Stimulated activated naive CD4-positive, alpha-beta T cell (primary cell): ENCODE measurements around the gene ZFAND3.
A peak's percentile ranks its signal among the peaks of the same experiment; 100 is the strongest.
"Not testable (repeated sequence)": the region's sequence is repeated elsewhere in the genome, so short reads cannot be mapped to it uniquely, and the experiment has no call there.

Source experiments
- DNase-seq, 6 experiments: peaks; one replicate each; lab custom pipeline; 2025; lab: John Stamatoyannopoulos, UW

ZFAND3 gene

DNA sequence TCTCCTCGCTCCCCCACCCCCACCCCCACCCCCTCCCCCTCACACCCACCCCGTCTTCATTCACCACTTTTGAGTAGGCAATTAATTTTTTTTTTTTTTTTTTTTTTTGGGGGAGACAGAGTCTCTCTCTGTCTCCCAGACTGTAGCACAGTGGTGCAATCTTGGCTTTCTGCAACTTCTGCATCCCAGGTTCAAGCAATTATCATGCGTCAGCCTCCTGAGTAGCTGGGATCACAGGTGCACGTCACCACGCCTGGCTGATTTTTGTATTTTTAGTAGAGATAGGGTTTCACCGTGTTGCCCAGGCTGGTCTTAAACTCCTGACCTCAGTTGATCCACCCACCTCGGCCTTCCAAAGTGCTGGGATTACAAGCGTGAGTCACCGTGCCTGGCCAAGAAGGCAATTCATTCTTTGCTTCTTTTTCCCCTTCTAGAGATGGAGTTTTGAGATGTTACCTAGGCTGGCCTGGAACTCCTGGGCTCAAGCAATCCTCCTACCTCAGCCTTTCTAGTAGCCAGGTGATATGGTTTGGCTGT is 230.4 kb downstream of the ZFAND3 start:
- not testable (repeated sequence) for DNase-seq

DNA sequence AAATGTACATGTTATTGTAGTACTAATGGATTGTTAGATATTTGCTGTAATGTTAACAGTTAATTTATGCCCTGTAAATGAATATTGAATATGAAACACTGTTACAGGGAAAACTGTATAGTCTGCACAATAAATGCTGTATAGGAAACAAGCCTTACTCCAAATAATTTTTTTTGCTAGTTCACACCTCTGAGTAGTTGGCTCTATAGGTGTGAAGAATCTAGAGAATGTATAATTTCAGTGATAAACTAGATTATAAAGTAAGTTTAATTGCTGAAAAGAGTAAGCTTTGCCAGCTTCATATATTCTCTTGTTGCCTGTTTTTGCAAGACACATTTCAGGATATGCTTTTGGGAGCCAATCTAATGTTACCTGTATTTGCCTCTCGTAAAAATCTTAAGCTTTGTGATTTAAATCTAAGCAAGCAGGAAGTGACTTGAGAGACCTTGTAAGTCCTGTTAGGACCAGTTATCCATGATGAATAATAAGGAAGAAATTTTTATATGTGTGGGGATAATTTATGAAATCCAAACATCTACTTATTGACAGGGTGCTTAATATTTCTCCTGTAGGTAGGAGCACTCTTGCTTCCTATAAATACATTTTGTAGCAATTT is 232.4 kb downstream of the ZFAND3 start:
- DNase-seq: no peak

- no peak for DNase-seq
Observed at GRCh38 chr6:38054527-38055202, 235.1 kb downstream of the ZFAND3 start.

DNA sequence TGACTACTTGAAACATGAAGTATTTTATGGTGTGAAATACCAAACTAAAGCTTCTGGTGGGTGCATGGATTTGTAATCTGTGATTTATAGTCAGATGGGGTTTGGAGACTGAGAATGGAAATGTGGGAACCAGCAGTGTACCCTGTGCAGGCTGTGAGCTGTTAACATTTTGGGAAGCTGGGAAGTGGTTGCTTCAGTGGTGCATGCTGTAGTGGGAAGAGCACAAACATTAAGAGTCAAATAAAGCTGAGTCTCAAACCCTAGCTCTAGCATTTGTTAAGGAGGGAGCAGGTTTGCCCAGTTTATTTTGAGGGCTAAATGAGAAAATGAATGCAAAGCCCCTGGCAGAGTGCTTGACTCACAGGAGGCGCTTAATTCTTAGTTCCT is 235.7 kb downstream of the ZFAND3 start:
- no peak for DNase-seq

DNA sequence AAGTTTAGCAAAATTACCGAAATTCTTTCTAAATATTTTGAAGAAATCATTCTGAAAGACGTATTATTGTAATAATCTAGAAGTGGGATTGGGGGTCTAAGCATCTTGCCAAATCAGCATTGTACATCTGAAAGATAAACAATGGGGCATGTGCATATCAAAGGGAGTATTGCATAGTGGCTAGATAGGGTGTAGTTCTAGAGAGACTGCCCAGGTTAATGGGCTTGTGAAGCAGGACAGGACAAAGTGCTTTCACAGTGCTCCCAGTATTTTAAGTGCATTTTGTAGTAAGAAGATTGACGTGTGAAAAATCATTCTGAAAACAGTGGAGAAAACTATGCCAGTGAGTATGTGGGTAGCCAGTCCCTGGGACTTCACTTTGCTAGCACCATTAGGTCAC is 236.8 kb downstream of the ZFAND3 start:
- no peak for DNase-seq

- peak in 3 of 6 experiments; percentile 0 to 31 (median 24) for DNase-seq
Observed at GRCh38 chr6:38057994-38058393, 238.5 kb downstream of the ZFAND3 start.

GRCh38 chr6:38062066-38062465 is 242.5 kb downstream of the ZFAND3 start:
- no peak for DNase-seq

GRCh38 chr6:38063973-38064372 is 244.4 kb downstream of the ZFAND3 start:
- no peak for DNase-seq

GRCh38 chr6:38064431-38064830 is 244.9 kb downstream of the ZFAND3 start:
- no peak for DNase-seq

DNA sequence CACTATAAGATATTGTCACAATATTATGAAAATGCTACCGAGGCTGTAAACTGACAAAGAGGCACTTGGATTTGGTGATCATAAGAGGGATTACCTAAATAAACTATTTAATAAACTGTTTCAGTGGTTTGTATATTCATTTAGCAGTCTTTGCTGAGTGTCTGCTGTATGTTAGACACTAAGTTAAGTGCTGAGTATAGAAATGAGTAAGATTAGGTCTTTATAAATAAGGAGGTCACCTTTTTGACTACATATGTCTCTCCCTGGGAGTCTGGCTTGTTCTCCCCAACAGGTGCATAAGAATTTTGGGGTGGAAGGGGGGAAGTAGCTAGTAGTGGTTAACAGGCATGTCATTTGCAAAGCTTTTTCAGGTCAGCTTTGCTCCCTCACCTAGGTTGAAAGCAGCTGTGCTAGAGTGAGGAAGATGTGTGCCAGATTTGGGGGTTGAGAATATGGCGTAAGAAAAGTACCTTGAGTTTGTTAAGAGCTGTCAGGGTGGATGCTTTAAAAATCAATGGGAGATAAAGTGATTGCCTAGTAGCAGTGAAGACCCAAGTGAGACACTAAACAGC is 246.3 kb downstream of the ZFAND3 start:
- DNase-seq: no peak

GRCh38 chr6:38067263-38067980 is 247.9 kb downstream of the ZFAND3 start:
- DNase-seq: no peak

DNA sequence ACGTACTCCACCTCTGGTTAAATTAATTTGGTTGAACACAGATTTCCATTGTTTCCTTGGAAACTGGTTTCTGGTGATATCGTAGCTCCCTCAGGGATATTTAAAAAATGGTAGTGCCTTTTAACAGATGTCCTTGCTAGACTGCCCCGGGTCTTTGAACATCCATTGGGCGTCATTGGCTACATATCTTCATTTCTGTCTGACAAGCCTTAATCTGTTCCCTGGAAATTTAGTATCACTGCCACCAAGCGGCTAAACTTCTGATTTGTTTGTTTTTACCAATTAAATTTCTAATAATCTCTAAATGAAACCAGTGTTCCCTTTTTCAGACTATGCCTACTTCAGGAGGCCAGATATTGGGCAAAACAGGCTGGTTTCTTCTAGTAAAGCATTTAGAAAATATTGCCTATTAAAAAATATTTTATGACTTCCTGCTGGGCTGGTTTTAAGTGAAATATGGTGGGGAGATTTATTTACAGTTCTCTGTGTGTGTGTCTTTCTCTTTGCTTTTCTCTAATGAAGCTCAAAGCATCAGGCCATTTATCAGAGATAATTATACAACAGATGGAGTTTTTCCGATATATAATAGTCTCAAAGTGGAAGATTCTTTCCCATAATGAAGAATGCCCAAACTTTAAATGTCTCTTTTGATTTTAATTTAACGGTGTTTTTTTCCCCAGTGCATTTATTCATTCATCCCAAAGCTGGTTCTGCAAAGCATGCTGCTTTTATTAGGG is 249.5 kb downstream of the ZFAND3 start:
- no peak for DNase-seq

GRCh38 chr6:38077488-38078030 is 258.0 kb downstream of the ZFAND3 start:
- no peak for DNase-seq

- no peak for DNase-seq
Observed at GRCh38 chr6:38078671-38079070, 259.1 kb downstream of the ZFAND3 start.

GRCh38 chr6:38079107-38079506 is 259.6 kb downstream of the ZFAND3 start:
- DNase-seq: no peak

DNA sequence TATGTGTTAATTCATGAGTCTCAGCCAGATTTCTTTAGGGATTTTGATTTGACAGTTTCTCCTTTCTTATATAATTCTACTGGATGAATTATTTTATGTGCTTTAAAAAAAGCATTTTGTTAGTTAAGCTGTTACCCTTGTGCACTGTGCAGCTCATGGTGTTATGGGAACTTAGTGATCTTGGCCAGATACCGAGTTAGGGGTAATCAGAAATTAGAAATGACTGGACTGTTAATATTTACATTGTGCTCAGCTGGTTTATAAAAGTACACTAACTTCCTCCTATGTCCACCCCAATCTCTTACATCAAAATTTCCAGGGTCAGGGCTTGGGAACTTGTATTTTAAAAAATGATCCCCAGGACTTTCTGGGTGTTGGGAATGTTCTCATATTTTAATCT is 260.0 kb downstream of the ZFAND3 start:
- DNase-seq: no peak

DNA sequence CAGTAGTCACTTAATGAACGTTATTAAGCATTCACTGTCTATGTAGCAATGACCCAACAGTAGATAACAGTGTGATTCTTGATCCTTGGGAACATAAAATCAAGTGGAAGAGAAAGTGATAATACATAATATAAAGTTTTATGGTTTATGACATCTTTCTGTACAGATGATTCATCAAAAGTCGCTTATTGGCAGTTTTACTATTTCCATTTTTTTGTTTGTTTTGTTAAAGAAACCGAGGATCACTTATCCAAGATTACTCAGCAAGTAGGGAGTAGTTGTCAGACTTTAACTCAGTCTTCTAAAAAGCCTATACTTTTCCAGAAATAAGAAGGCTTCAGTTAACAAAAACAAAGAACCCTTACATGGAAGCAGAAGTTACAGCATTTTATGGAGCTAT is 260.8 kb downstream of the ZFAND3 start:
- no peak for DNase-seq

GRCh38 chr6:38080889-38081288 is 261.4 kb downstream of the ZFAND3 start:
- DNase-seq: no peak

- no peak for DNase-seq
Observed at GRCh38 chr6:38085031-38085430, 265.5 kb downstream of the ZFAND3 start.

DNA sequence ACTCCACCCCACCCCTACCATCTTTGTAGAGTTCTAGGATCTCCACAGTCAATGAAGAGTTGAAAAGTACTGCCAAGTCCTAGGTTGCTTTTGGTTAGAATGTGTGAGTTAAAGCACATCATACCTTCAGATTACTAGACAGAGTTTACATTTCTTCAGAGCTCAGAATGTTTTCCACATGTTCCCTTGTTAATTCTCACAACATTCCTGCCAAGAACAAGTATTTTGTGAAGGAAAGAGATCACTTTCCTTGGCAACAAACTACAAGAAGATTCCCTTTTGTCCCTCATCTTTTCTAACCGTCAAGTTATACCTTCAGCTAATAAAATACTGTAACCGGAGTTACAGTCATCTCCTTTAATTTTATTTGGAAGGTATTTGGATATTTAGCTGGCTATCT is 266.8 kb downstream of the ZFAND3 start:
- DNase-seq: no peak

DNA sequence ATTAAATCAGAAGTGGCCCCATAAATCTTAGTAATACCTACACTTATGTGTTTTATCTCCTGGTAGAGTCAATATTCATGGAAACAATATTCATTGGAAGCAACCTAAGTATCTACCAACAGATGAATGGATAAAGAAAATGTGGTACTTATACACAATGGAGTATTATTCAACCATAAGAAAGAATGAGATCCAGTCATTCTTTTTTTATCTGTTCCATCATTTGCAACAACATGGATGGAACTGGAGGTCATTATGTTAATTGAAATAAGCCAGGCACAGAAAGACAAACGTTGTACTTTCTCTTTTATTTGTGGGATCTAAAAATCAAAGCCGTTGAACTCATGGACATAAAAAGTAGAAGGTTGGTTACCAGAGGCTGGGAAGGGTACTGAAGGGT is 268.5 kb downstream of the ZFAND3 start:
- no peak for DNase-seq

- no peak for DNase-seq
Observed at GRCh38 chr6:38088829-38089228, 269.3 kb downstream of the ZFAND3 start.
